Uterus (tissue), 4 donors: ENCODE results near the gene TMEM131L. TPM values are rescaled to one million over a fixed set of nuclear protein-coding genes. Genes with fewer than 3 reads are reported as not detected.

Source experiments
- DNase-seq, 2 donors: peaks; one replicate each; pipeline ENCODE4 v3.0.0-alpha.2; 2019 to 2020
- H3K27ac ChIP-seq, 2 donors: fragments of 200-600 bp; sonication (generic); 1 replicate in 1 of 2; 2 replicates in 1 of 2; pipeline ENCODE4 v1.5.1; 2016 to 2018
- H3K27me3 ChIP-seq, 2 donors: fragments of 200-600 bp; sonication (generic); one replicate each; pipeline ENCODE4 v1.5.1; 2018 to 2019; ENCODE audit warnings: control low read depth in 1 of 2
- H3K36me3 ChIP-seq, 2 donors: fragments of 200-600 bp; sonication (generic); one replicate each; pipeline ENCODE4 v1.5.1; 2019; ENCODE audit warnings: control low read depth in 1 of 2
- H3K4me1 ChIP-seq, 2 donors: fragments of 200-600 bp; sonication (generic); one replicate each; pipeline ENCODE4 v1.5.1; 2018 to 2019; ENCODE audit warnings: control low read depth in 1 of 2
- H3K4me3 ChIP-seq, 2 donors: fragments of 200-600 bp; sonication (generic); 1 replicate in 1 of 2; 2 replicates in 1 of 2; pipeline ENCODE4 v1.5.1; 2018 to 2019; ENCODE audit warnings: mild to moderate bottlenecking in 1 of 2
- H3K9me3 ChIP-seq, 2 donors: fragments of 200-600 bp; sonication (generic); one replicate each; pipeline ENCODE4 v1.5.1; 2019; ENCODE audit warnings: control low read depth in 1 of 2
- CTCF ChIP-seq, 4 experiments: fragments of 200-600 bp in 2 of 4; fragments of 450-650 bp in 2 of 4; sonication (generic) in 2 of 4; IDR thresholded peaks; one replicate each; pipeline ENCODE4 v1.5.1; 2016 to 2019; ENCODE audit warnings: antibody characterized with exemption in 4 of 4, mild to moderate bottlenecking in 2 of 4, moderate library complexity in 1 of 4
- POLR2A ChIP-seq, 2 donors: fragments of 450-650 bp; IDR thresholded peaks; one replicate each; pipeline ENCODE4 v1.6.1; 2016; ENCODE audit warnings: antibody characterized with exemption in 2 of 2, mild to moderate bottlenecking in 1 of 2, moderate library complexity in 1 of 2
- intact Hi-C: fragments of 100-400 bp; cut with DNase I; formaldehyde crosslinking; loops from one replicate; pipeline ENCODE4 v1.15.1; 2023; ENCODE audit warnings: low total_unique reads
- total RNA-seq, 4 donors: library from RNA; depleted of rRNA in 3 of 4; stranded (reverse); fragments of >200 nt in 3 of 4; gene quantifications; one replicate each; pipeline versions ENCODE4 v1.1.0 to v1.2.4, GENCODE V29; 2014 to 2023
- donor health status: DM: yes; HTN: yes; CAD: no.

The TMEM131L gene
- total RNA-seq, 4 donors from 2014 or later = 2.4 to 49.6 (median 18.0) TPM

- Histone ChIP-seq H3K4me3 (no peak overlapping the region), H3K27ac (no peak overlapping the region), H3K36me3 (no peaks in the 10 kb centered on the region), H3K27me3 (no peaks in the 10 kb centered on the region), H3K9me3 (no peaks in the 10 kb centered on the region), H3K4me1 (no peaks in the 10 kb centered on the region)
- DNase-seq = no peak
- TF ChIP-seq POLR2A (IDR thresholded peaks at IDR 0.05) = no peak
- TF ChIP-seq CTCF (IDR thresholded peaks at IDR 0.05) = no peak
- intact Hi-C loops = no loop called here
These were observed 174.0 kb downstream of the TMEM131L start for GRCh38 chr4:153639833-153640802.

- intact Hi-C loops = no loop called here
- no peaks in the 10 kb centered on the region for H3K27me3 ChIP-seq
- H3K4me1 ChIP-seq = no peaks in the 10 kb centered on the region
- no peaks in the 10 kb centered on the region for H3K36me3 ChIP-seq
- TF ChIP-seq POLR2A (IDR thresholded peaks at IDR 0.05) (no peak), CTCF (IDR thresholded peaks at IDR 0.05) (no peak)
- H3K4me3 ChIP-seq = no peak overlapping the region
- H3K9me3 ChIP-seq = no peaks in the 10 kb centered on the region
- no peak for DNase-seq
- H3K27ac ChIP-seq = no peak overlapping the region
These were observed 175.4 kb downstream of the TMEM131L start for GRCh38 chr4:153641532-153641931.

GRCh38 chr4:153643406-153644383 lies 177.5 kb downstream of the TMEM131L start:
- intact Hi-C loops = no loop called here
- no peaks in the 10 kb centered on the region for H3K27me3 ChIP-seq
- H3K36me3 ChIP-seq = no peaks in the 10 kb centered on the region
- H3K27ac ChIP-seq = no peak overlapping the region
- H3K9me3 ChIP-seq = no peaks in the 10 kb centered on the region
- DNase-seq = no peak
- H3K4me1 ChIP-seq = no peaks in the 10 kb centered on the region
- TF ChIP-seq POLR2A (IDR thresholded peaks at IDR 0.05) = no peak
- peak in 3 of 4 experiments; percentile 20 to 39 (median 23) for TF ChIP-seq CTCF (IDR thresholded peaks at IDR 0.05)
- H3K4me3 ChIP-seq = no peak overlapping the region

- no peak for DNase-seq
- TF ChIP-seq CTCF (IDR thresholded peaks at IDR 0.05) (no peak), POLR2A (IDR thresholded peaks at IDR 0.05) (no peak)
These were observed 179.0 kb downstream of the TMEM131L start for GRCh38 chr4:153645183-153645582.

More at GRCh38 chr4:153645183-153645582, 179.0 kb downstream of the TMEM131L start:
- Histone ChIP-seq H3K27me3 (no peaks in the 10 kb centered on the region), H3K4me3 (no peak overlapping the region), H3K27ac (no peak overlapping the region), H3K4me1 (no peaks in the 10 kb centered on the region), H3K36me3 (no peaks in the 10 kb centered on the region), H3K9me3 (no peaks in the 10 kb centered on the region)
- intact Hi-C loops = no loop called here
